Activated CD4-positive, alpha-beta memory T cell treated with anti-CD3 and anti-CD28 coated beads for 36 hours (primary cell): ENCODE data around the gene NDRG2. TPM values are rescaled to one million over a fixed set of nuclear protein-coding genes. Genes with fewer than 3 reads are reported as not detected.

Source experiments
- CTCF ChIA-PET: fragments of 350-600 bp; sonication (Branson Sonifier 250); formaldehyde crosslinking; loops from one replicate; lab custom pipeline; 2021; ENCODE audit warnings: antibody characterized with exemption, inconsistent platforms; lab: Charles Lee
- POLR2A ChIA-PET: fragments of 350-600 bp; sonication (Branson Sonifier 250); formaldehyde crosslinking; loops from one replicate; lab custom pipeline; 2021; ENCODE audit warnings: antibody characterized with exemption; lab: Charles Lee
- DNase-seq: peaks from one replicate; pipeline ENCODE4 v3.0.0-alpha.2; 2020
- H3K27ac Mint-ChIP-seq: one replicate; pipeline ENCODE4 v1.8.0; 2021; ENCODE audit warnings: mixed read lengths
- H3K27me3 Mint-ChIP-seq: one replicate; pipeline ENCODE4 v1.8.0; 2021; ENCODE audit warnings: mixed read lengths
- H3K36me3 Mint-ChIP-seq: one replicate; pipeline ENCODE4 v1.8.0; 2021; ENCODE audit warnings: mixed read lengths
- H3K4me1 Mint-ChIP-seq: one replicate; pipeline ENCODE4 v1.8.0; 2021; ENCODE audit warnings: low read depth, mixed read lengths
- H3K4me3 Mint-ChIP-seq: one replicate; pipeline ENCODE4 v1.8.0; 2021; ENCODE audit warnings: mild to moderate bottlenecking, mixed read lengths
- H3K9me3 Mint-ChIP-seq: one replicate; pipeline ENCODE4 v1.8.0; 2021; ENCODE audit warnings: mixed read lengths
- intact Hi-C: fragments of 100-400 bp; cut with micrococcal nuclease; formaldehyde crosslinking; loops from one replicate; pipeline ENCODE4 v1.15.1; 2023
- microRNA-seq: library from miRNA; unstranded; fragments of <30 nt; microRNA quantifications from one replicate; pipeline ENCODE4 v1.2.0, GENCODE V29; 2022; ENCODE audit warnings: borderline number of aligned reads, borderline microRNAs expressed, borderline replicate concordance
- total RNA-seq, 2 experiments: library from RNA; stranded (reverse); gene quantifications; one replicate each; pipeline ENCODE4 v1.2.3, GENCODE V29; 2021

NDRG2 gene
- total RNA-seq, 2 experiments from 2014 or later, result 7.7 to 9.6 TPM

DNA sequence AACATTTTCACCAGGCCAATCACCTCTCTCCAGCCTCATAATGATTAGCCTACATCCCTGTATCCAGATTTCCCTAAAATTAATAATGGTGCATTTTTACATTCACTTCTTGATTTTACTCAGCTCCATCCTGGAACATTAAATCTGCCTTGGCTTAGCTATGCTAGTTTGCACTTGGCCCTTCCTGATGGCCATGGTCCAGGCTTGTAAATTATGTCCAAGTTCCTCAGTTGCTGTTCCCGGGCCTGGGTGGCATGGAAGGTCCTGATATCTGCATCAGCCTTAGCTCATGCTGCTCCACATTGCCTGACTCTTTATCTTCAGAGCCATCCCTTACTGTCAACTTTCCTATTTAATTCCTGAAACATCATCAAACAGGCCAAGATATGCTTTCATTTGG lies 46.2 kb downstream of the NDRG2 start:
- ChIA-PET POLR2A (no interaction called here), CTCF (interaction anchor here (1.1 to 1.9 kb wide), 2 partner anchors 8 to 36 kb away, joined by 4 to 8 read pairs; no protein-coding TSS in a partner anchor)
- Mint-ChIP-seq H3K4me3 (no peak overlapping the region), H3K9me3 (no peaks in the 10 kb centered on the region), H3K27ac (no peak overlapping the region), H3K27me3 (peaks cover 3% of the 10 kb centered on the region), H3K36me3 (no peaks in the 10 kb centered on the region), H3K4me1 (no peaks in the 10 kb centered on the region)
- intact Hi-C loops, result loop anchor here (10.0 kb wide), 1 partner anchor 224 kb away; no protein-coding TSS in a partner anchor
- DNase-seq, result no peak

DNA sequence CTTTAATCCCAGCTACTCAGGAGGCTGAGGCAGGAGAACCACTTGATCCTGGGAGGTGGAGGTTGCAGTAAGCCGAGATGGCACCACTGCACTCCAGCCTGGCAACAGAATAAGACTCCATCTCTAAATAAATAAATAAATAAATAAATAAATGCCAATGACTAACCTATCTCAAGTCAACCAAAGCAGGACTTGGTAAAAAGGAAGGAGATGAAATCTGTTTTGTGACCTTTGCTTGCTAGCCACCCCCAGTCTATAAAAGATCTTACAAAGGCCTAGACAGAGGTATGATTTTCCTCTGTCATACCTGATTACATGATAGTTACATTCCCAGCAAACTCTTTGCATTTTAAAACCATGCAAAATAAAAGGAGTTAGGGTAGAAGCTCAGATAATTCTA lies 48.6 kb downstream of the NDRG2 start:
- no peaks in the 10 kb centered on the region for H3K36me3 Mint-ChIP-seq
- H3K4me3 Mint-ChIP-seq, result no peak overlapping the region
- ChIA-PET CTCF (no interaction called here), POLR2A (no interaction called here)
- H3K27ac Mint-ChIP-seq, result no peak overlapping the region
- peaks cover 10% of the 10 kb centered on the region for H3K27me3 Mint-ChIP-seq
- peaks cover 4% of the 10 kb centered on the region for H3K4me1 Mint-ChIP-seq
- DNase-seq, result no peak
- intact Hi-C loops, result loop anchor here (10.0 kb wide), 1 partner anchor 221 kb away; no protein-coding TSS in a partner anchor
- no peaks in the 10 kb centered on the region for H3K9me3 Mint-ChIP-seq

DNA sequence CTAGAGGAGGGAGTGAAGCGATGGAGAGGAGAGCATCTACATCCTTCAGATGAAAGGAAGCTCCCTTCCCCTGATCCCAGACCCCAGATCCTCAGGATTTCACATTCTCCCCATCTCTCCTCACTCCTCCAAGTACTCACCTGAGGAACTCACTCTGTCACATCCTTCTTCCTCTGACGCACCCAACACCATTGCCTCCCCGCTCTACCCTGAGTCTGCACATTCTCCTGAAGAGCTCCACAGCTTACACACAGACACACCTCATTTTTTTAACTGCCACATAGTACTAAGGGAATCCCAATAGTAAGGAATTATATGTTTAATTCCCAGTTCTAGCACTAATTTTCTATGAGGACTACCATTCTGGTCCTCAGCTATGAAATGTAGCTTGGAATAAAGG lies 51.4 kb downstream of the NDRG2 start:
- H3K4me3 Mint-ChIP-seq, result no peak overlapping the region
- no peaks in the 10 kb centered on the region for H3K36me3 Mint-ChIP-seq
- H3K4me1 Mint-ChIP-seq, result peaks cover 11% of the 10 kb centered on the region
- H3K27ac Mint-ChIP-seq, result no peak overlapping the region
- peaks cover 12% of the 10 kb centered on the region for H3K27me3 Mint-ChIP-seq
- CTCF ChIA-PET, result interaction anchor here (0.9 to 6.5 kb wide), 8 partner anchors 12 to 277 kb away, joined by 3 to 82 read pairs (median 4); no protein-coding TSS in a partner anchor
- POLR2A ChIA-PET, result no interaction called here
- DNase-seq, result no peak
- H3K9me3 Mint-ChIP-seq, result no peaks in the 10 kb centered on the region
- intact Hi-C loops, result loop anchor here (5.0 to 10.0 kb wide), 3 partner anchors 101 to 291 kb away; partner anchors contain the start of gene RNASE4

DNA sequence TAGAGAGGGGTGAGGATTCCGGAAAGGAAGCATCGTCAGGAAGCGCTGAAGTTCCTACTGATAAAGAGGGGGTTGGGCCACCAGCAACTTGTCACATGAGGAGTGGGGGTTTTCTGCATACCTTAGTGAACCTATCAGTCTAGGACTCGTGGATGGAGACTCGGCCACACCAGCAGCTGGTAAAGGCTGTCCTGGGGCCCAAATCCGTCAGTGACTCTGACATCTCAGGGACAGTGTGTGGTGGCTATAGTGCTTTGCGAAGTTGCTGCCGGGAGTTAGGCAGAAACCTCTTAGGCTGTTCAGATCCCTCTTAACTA lies 53.2 kb downstream of the NDRG2 start:
- H3K27ac Mint-ChIP-seq, result no peak overlapping the region
- H3K4me3 Mint-ChIP-seq, result peak overlapping the region; percentile 84
- POLR2A ChIA-PET, result interaction anchor here (1.2 kb wide), 1 partner anchor 133 kb away, joined by 4 read pairs; no protein-coding TSS in a partner anchor
- DNase-seq, result no peak
- no peaks in the 10 kb centered on the region for H3K36me3 Mint-ChIP-seq
- H3K9me3 Mint-ChIP-seq, result no peaks in the 10 kb centered on the region
- peaks cover 25% of the 10 kb centered on the region for H3K27me3 Mint-ChIP-seq
- CTCF ChIA-PET, result interaction anchor here (0.9 to 6.5 kb wide), 42 partner anchors 11 to 628 kb away, joined by 3 to 82 read pairs (median 6); partner anchors contain the start of genes APEX1, PARP2, PIP4P1 and RNASE11
- H3K4me1 Mint-ChIP-seq, result peaks cover 11% of the 10 kb centered on the region
- intact Hi-C loops, result loop anchor here (1.0 to 10.0 kb wide), 7 partner anchors 10 to 289 kb away; partner anchors contain the start of genes METTL17 and RNASE4

DNA sequence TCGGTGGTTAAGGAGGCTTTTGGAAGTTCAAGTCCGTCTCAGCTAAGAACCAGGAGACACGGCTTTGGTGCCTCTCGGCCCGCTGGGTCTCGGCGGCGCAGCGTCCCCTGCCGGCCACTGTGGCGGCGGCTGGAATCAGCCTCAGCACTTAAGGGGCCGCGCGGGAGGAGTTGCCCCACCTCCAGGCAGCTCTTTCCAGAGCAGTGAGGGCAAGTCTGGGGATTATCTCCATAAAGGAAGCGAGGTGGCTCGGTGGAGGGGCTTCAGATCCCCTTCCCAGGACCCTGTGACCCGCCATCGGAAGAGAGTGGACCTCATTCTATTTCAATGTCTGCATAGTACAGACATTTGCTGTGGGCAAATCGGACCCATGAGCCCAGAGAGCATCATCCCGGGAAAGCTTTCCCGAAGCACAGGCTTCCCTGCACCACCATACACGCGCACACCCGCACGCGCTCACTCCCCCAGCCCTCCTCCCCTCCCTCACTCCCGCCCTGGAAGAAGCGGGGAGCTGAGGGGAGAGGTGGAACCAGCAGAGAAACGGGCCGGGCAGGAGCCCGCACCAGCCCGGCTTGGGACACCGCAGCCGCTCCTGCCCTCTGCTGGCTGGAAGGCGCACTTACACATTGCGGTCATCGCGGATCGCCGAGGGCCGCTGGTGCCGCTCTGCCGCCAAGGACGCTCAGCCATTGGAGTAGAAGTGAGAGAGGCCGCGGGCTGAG lies 53.7 kb downstream of the NDRG2 start:
- no peaks in the 10 kb centered on the region for H3K36me3 Mint-ChIP-seq
- peak; percentile 86 for DNase-seq
- no peak overlapping the region for H3K27ac Mint-ChIP-seq
- peaks cover 11% of the 10 kb centered on the region for H3K4me1 Mint-ChIP-seq
- ChIA-PET CTCF (interaction anchor here (0.6 to 6.5 kb wide), 62 partner anchors 8 to 628 kb away, joined by 3 to 82 read pairs (median 5); partner anchors contain the start of genes APEX1, PARP2, PIP4P1 and RNASE11), POLR2A (interaction anchor here (1.2 kb wide), 1 partner anchor 133 kb away, joined by 4 read pairs; no protein-coding TSS in a partner anchor)
- H3K27me3 Mint-ChIP-seq, result peaks cover 25% of the 10 kb centered on the region
- H3K4me3 Mint-ChIP-seq, result peak overlapping the region; percentile 84
- intact Hi-C loops, result loop anchor here (1.0 to 10.0 kb wide), 7 partner anchors 10 to 289 kb away; partner anchors contain the start of genes METTL17 and RNASE4
- H3K9me3 Mint-ChIP-seq, result no peaks in the 10 kb centered on the region

DNA sequence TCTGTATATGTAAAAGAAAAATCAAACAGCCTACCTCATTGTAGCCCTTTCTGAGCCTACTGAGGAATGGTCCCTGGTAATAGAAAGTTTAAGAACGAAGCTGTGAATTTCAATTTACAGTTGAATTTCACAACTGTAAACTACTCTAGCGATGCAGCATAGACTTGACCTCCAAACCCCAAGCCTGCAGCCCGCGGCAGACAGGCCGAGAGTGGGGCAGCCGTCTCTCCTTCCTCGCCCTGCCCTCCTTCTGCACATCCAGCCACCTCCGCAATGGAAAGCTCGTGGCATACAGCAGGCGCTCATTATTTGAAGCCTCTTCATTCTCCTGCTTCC lies 54.2 kb downstream of the NDRG2 start:
- H3K36me3 Mint-ChIP-seq, result no peaks in the 10 kb centered on the region
- H3K4me1 Mint-ChIP-seq, result peaks cover 11% of the 10 kb centered on the region
- H3K27ac Mint-ChIP-seq, result no peak overlapping the region
- no peak for DNase-seq
- peak overlapping the region; percentile 84 for H3K4me3 Mint-ChIP-seq
- intact Hi-C loops, result loop anchor here (5.0 to 10.0 kb wide), 3 partner anchors 98 to 288 kb away; partner anchors contain the start of gene RNASE4
- POLR2A ChIA-PET, result interaction anchor here (1.2 kb wide), 1 partner anchor 134 kb away, joined by 4 read pairs; no protein-coding TSS in a partner anchor
- CTCF ChIA-PET, result interaction anchor here (0.6 to 6.5 kb wide), 57 partner anchors 8 to 627 kb away, joined by 3 to 82 read pairs (median 5); partner anchors contain the start of genes APEX1, PARP2, PIP4P1 and RNASE7
- H3K27me3 Mint-ChIP-seq, result peaks cover 25% of the 10 kb centered on the region
- no peaks in the 10 kb centered on the region for H3K9me3 Mint-ChIP-seq

DNA sequence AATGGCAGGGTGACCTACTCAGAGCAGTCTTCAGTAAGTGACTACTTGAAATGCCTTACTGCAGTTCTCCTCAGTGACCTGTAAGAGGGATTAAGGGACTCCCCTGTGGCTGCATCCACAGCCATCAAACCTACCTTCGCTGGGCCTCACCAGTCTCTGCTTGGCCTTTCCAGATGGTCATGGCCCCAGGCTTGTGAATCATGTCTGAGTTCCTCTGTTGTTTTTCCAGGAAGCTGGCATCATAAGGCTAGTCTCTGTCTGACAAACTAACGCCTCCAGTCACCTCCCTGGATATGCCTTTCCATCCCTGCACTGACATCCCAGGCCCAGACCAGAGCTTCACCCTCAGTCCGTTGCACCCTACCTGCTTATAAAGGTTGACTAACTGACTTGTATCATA lies 55.5 kb downstream of the NDRG2 start:
- Mint-ChIP-seq H3K27ac (no peak overlapping the region), H3K4me1 (peaks cover 11% of the 10 kb centered on the region), H3K9me3 (no peaks in the 10 kb centered on the region), H3K36me3 (no peaks in the 10 kb centered on the region), H3K27me3 (peaks cover 30% of the 10 kb centered on the region), H3K4me3 (no peak overlapping the region)
- POLR2A ChIA-PET, result no interaction called here
- intact Hi-C loops, result no loop called here
- no peak for DNase-seq
- CTCF ChIA-PET, result interaction anchor here (0.6 to 6.5 kb wide), 5 partner anchors 8 to 140 kb away, joined by 3 to 82 read pairs (median 52); no protein-coding TSS in a partner anchor

Small RNA genes within 50 kb of the gene (microRNA-seq; reads per million reads assigned to microRNA genes)
- gene MIR6717, result not detected

Other genes with a start within 250 kb of the NDRG2 start
- gene RNASE6, start 243.8 kb downstream of the NDRG2 start, total RNA-seq, result 1 to 10 TPM; 1.6 to 2.3 TPM
- gene RNASE1, start 222.2 kb downstream of the NDRG2 start, total RNA-seq, result not detected
- not detected for gene RNASE3, start 133.7 kb downstream of the NDRG2 start, total RNA-seq
- gene RNASE2, start 69.6 kb downstream of the NDRG2 start, total RNA-seq, result not detected
- 10 to 100 TPM; 74.9 to 78.9 TPM for gene METTL17, start 35.1 kb downstream of the NDRG2 start, total RNA-seq
- under 1 TPM in 1 of 2 experiments, not detected in 1; 0.17 TPM for gene SLC39A2, start 25.8 kb downstream of the NDRG2 start, total RNA-seq
- not detected for gene TPPP2, start 5.2 kb upstream of the NDRG2 start, total RNA-seq
- gene RNASE13, start 9.7 kb upstream of the NDRG2 start, total RNA-seq, result not detected
- gene RNASE7, start 17.3 kb upstream of the NDRG2 start, total RNA-seq, result not detected
- gene RNASE8, start 32.8 kb upstream of the NDRG2 start, total RNA-seq, result not detected
- gene ARHGEF40, start 45.2 kb upstream of the NDRG2 start, total RNA-seq, result under 1 TPM; 0.33 to 0.44 TPM
- gene ZNF219, start 73.6 kb upstream of the NDRG2 start, total RNA-seq, result 10 to 100 TPM in 1 of 2 experiments, 1 to 10 TPM in 1; 9.9 to 10.7 TPM
- not detected for gene TMEM253, start 76.0 kb upstream of the NDRG2 start, total RNA-seq
- not detected for gene OR5AU1, start 131.0 kb upstream of the NDRG2 start, total RNA-seq
- gene HNRNPC, start 244.4 kb upstream of the NDRG2 start, total RNA-seq, result 1,000 to 10,000 TPM; 1,063 to 1,070 TPM